A549 (cell line): ENCODE data around the gene EEF1AKMT1. TPM values are rescaled to one million over a fixed set of nuclear protein-coding genes. Genes with fewer than 3 reads are reported as not detected.

Source experiments
- ATAC-seq, 2 experiments: fragments of 200-7000 bp in 1 of 2; fragments of >200 bp in 1 of 2; cut with Nextera tagmentation in 1 of 2; cut with Tn5 transposase in 1 of 2; 3 replicates each; pipeline versions ENCODE4 v1.8.0 to v1.9.1; 2018 to 2020; ENCODE audit warnings: mild to moderate bottlenecking in 1 of 2, moderate library complexity in 1 of 2
- CTCF ChIA-PET: fragments of 300-600 bp; sonication (Branson Sonifier 250); formaldehyde crosslinking; extraction: SDS; loops from one replicate; lab custom pipeline; 2021; ENCODE audit warnings: antibody characterized with exemption, inconsistent platforms; lab: Yijun Ruan, JAX
- POLR2A ChIA-PET: fragments of 350-600 bp; formaldehyde crosslinking; extraction: SDS; loops from one replicate; lab custom pipeline; 2021; ENCODE audit warnings: antibody characterized with exemption, inconsistent platforms; lab: Yijun Ruan, JAX
- DNase-seq, 2 experiments: peaks; one replicate each; pipeline versions ENCODE4 v3.0.0 to v3.0.0-alpha.2; 2011 to 2016; ENCODE audit warnings: low read depth in 1 of 2, low spot score in 1 of 2
- FAIRE-seq: peaks from 2 replicates; lab custom pipeline; 2011; peaks lifted over from hg19 to GRCh38; lab: Jason Lieb, UNC
- H3K27ac ChIP-seq, 2 experiments: fragments of >200 bp; sonication (Bioruptor Twin); formaldehyde crosslinking; 3 replicates each; pipeline ENCODE4 v1.5.1; 2016 to 2017
- H3K4me1 ChIP-seq: fragments of >200 bp; sonication (Bioruptor Twin); formaldehyde crosslinking; 3 replicates; pipeline ENCODE4 v1.6.1; 2016
- H3K4me2 ChIP-seq: fragments of >200 bp; sonication (Bioruptor Twin); formaldehyde crosslinking; 3 replicates; pipeline ENCODE4 v1.6.1; 2016
- H3K4me3 ChIP-seq: fragments of >200 bp; sonication (Bioruptor Twin); formaldehyde crosslinking; 3 replicates; pipeline ENCODE4 v1.5.1; 2016
- H3K9me3 ChIP-seq: fragments of >200 bp; sonication (Bioruptor Twin); formaldehyde crosslinking; 3 replicates; pipeline ENCODE4 v1.6.1; 2016
- ATOH8 ChIP-seq: fragments of 250-450 bp; sonication (Bioruptor Pico); IDR thresholded peaks from 2 replicates; pipeline ENCODE4 v1.5.0; 2020; ENCODE audit warnings: low read depth, mild to moderate bottlenecking, moderate library complexity
- CEBPB ChIP-seq, 2 experiments: fragments of >200 bp in 1 of 2; sonication (Bioruptor Twin) in 1 of 2; formaldehyde crosslinking in 1 of 2; IDR thresholded peaks; 2 replicates each; pipeline ENCODE4 v1.6.1; 2012 to 2016
- CHD4 ChIP-seq: fragments of 200-600 bp; sonication (generic); IDR thresholded peaks from 2 replicates; pipeline ENCODE4 v1.6.1; 2016; ENCODE audit warnings: antibody characterized with exemption, mild to moderate bottlenecking, borderline replicate concordance
- CTCF ChIP-seq: fragments of >200 bp; sonication (Bioruptor Twin); formaldehyde crosslinking; IDR thresholded peaks from 3 replicates; pipeline ENCODE4 v1.5.1; 2016
- EHMT2 ChIP-seq: fragments of 200-600 bp; sonication (generic); IDR thresholded peaks from 2 replicates; pipeline ENCODE4 v1.6.1; 2016; ENCODE audit warnings: antibody characterized with exemption, low read depth, mild to moderate bottlenecking, moderate library complexity
- FOXS1 ChIP-seq: fragments of 250-450 bp; sonication (Bioruptor Pico); IDR thresholded peaks from 2 replicates; pipeline ENCODE4 v1.5.0; 2020; ENCODE audit warnings: mild to moderate bottlenecking, moderate library complexity
- HES2 ChIP-seq: fragments of >200 bp; sonication (Bioruptor Twin); formaldehyde crosslinking; IDR thresholded peaks from 2 replicates; pipeline ENCODE4 v1.6.1; 2016
- HOXB13 ChIP-seq: fragments of 250-450 bp; sonication (Bioruptor Pico); IDR thresholded peaks from 2 replicates; pipeline ENCODE4 v1.5.0; 2020; ENCODE audit warnings: low read depth, mild to moderate bottlenecking, moderate library complexity
- KDM1A ChIP-seq: fragments of 200-600 bp; sonication (generic); IDR thresholded peaks from 2 replicates; pipeline ENCODE4 v1.6.1; 2016; ENCODE audit warnings: low read depth, mild to moderate bottlenecking
- MAFK ChIP-seq: fragments of 450-650 bp; IDR thresholded peaks from 2 replicates; pipeline ENCODE4 v1.6.1; 2014; ENCODE audit not compliant: partially characterized antibody
- MAX ChIP-seq: IDR thresholded peaks from 2 replicates; pipeline ENCODE4 v1.6.1; 2012
- MAZ ChIP-seq: fragments of 150-350 bp; IDR thresholded peaks from 2 replicates; pipeline ENCODE4 v1.6.1; 2014; ENCODE audit warnings: antibody characterized with exemption, low read depth, low read length, borderline replicate concordance
- MYC ChIP-seq: IDR thresholded peaks from 2 replicates; pipeline ENCODE4 v1.6.1; 2012; ENCODE audit warnings: mild to moderate bottlenecking, inconsistent platforms, low read length, improper control_type of control experiment, borderline replicate concordance
- NPAS2 ChIP-seq: fragments of 250-450 bp; sonication (Bioruptor Pico); IDR thresholded peaks from 2 replicates; pipeline ENCODE4 v1.8.0; 2022; ENCODE audit warnings: mild to moderate bottlenecking, moderate library complexity, borderline replicate concordance
- NR3C1 ChIP-seq: fragments of >200 bp; sonication (Bioruptor Twin); formaldehyde crosslinking; IDR thresholded peaks from 3 replicates; pipeline ENCODE4 v1.6.1; 2017
- POLR2A ChIP-seq: IDR thresholded peaks from 2 replicates; pipeline ENCODE4 v1.6.1; 2012; ENCODE audit warnings: mild to moderate bottlenecking, low read length
- SREBF2 ChIP-seq: fragments of 450-650 bp; IDR thresholded peaks from 2 replicates; pipeline ENCODE4 v1.6.1; 2014; ENCODE audit warnings: mild to moderate bottlenecking, moderate library complexity
- TFCP2L1 ChIP-seq: fragments of 250-450 bp; sonication (Bioruptor Pico); IDR thresholded peaks from 2 replicates; pipeline ENCODE4 v1.5.0; 2021; ENCODE audit warnings: mild to moderate bottlenecking
- USF2 ChIP-seq: fragments of 450-650 bp; IDR thresholded peaks from 2 replicates; pipeline ENCODE4 v1.6.1; 2014; ENCODE audit warnings: antibody characterized with exemption
- ZSCAN20 ChIP-seq: fragments of 250-450 bp; sonication (Bioruptor Pico); IDR thresholded peaks from 2 replicates; pipeline ENCODE4 v1.8.0; 2022; ENCODE audit warnings: mild to moderate bottlenecking, moderate library complexity
- WGBS: methylation state at CpG from one replicate; pipeline ENCODE4 v1.1.6; 2017; ENCODE audit errors: missing lambda C conversion rate; 5-methylcytosine and 5-hydroxymethylcytosine counted together
- polyA plus RNA-seq, 4 experiments: library from polyadenylated mRNA; depleted of rRNA in 3 of 4; stranded (reverse); fragments of >200 nt; fragmentation: RNase III in 1 of 4; extraction: RNeasy Plus Mini Kit Qiagen cat#74134 plus additional on column Dnase treatment in 1 of 4; gene quantifications; 2 replicates in 3 of 4; 3 replicates in 1 of 4; pipeline ENCODE4 v1.2.3, GENCODE V29; 2011 to 2017

The EEF1AKMT1 gene
- polyA plus RNA-seq, 2 of the 4 experiments (the other 2 are of a cell fraction) = 8.1 to 10.0 TPM

- TF ChIP-seq MAFK (peak; percentile 46), CTCF (no peak)
- CTCF ChIA-PET = interaction anchor here (0.5 kb wide), 1 partner anchor 223 kb away, joined by 3 read pairs; no protein-coding TSS in a partner anchor
- Histone ChIP-seq H3K9me3 (no peaks in the 10 kb centered on the region), H3K4me2 (no peak overlapping the region), H3K4me1 (no peaks in the 10 kb centered on the region), H3K27ac (no peak overlapping the region), H3K4me3 (no peak overlapping the region)
- no peak for DNase-seq
- no peak for ATAC-seq
- 87% methylated on average over 1 of the region's 1 CpG for whole genome bisulfite sequencing
- POLR2A ChIA-PET = no interaction called here
- no peak for FAIRE-seq
Observed at GRCh38 chr13:20776751-20777150, 3.0 kb upstream of the EEF1AKMT1 start.

- H3K9me3 ChIP-seq = no peaks in the 10 kb centered on the region
- ATAC-seq (no peak), FAIRE-seq (no peak), DNase-seq (no peak)
- ChIA-PET POLR2A (no interaction called here), CTCF (no interaction called here)
- H3K27ac ChIP-seq = no peak overlapping the region
- WGBS = 77% methylated on average over 2 of the region's 2 CpGs
- H3K4me3 ChIP-seq = no peak overlapping the region
- TF ChIP-seq EHMT2 (no peak), ATOH8 (CRISPR knock-in tag) (no peak), HOXB13 (CRISPR knock-in tag) (no peak), MAX (no peak), CHD4 (no peak), NPAS2 (CRISPR knock-in tag) (no peak), FOXS1 (CRISPR knock-in tag) (no peak), NR3C1 (no peak), HES2 (no peak), MAZ (no peak), POLR2A (no peak)
- no peaks in the 10 kb centered on the region for H3K4me1 ChIP-seq
- H3K4me2 ChIP-seq = no peak overlapping the region
Observed at GRCh38 chr13:20775961-20776360, 2.2 kb upstream of the EEF1AKMT1 start.

GRCh38 chr13:20774746-20775145 is 985 bp upstream of the EEF1AKMT1 start:
- Histone ChIP-seq H3K9me3 (0 out of 3 replicates have a peak, but pooled peaks cover 2% of the 10 kb centered on the region), H3K4me1 (no peaks in the 10 kb centered on the region), H3K4me2 (no peak overlapping the region), H3K27ac (no peak overlapping the region), H3K4me3 (no peak overlapping the region)
- WGBS = 86% methylated on average over 1 of the region's 1 CpG
- CTCF ChIA-PET = interaction anchor here (0.8 to 2.2 kb wide), 2 partner anchors 54 to 127 kb away, joined by 3 to 6 read pairs; no protein-coding TSS in a partner anchor
- POLR2A ChIA-PET = no interaction called here
- no peak for TF ChIP-seq TFCP2L1
- no peak for TF ChIP-seq SREBF2
- TF ChIP-seq KDM1A = no peak
- TF ChIP-seq MYC = no peak
- TF ChIP-seq USF2 = no peak
- TF ChIP-seq CEBPB (IDR thresholded peaks at IDR 0.05) = no peak
- peak; percentile 51 for TF ChIP-seq MAFK
- TF ChIP-seq ZSCAN20 = no peak
- no peak for FAIRE-seq
- DNase-seq = no peak
- no peak for ATAC-seq
